Endothelial cell of umbilical vein (primary cell): ENCODE data around the gene SMCO4. TPM values are rescaled to one million over a fixed set of nuclear protein-coding genes. Genes with fewer than 3 reads are reported as not detected.

Experiments
- BruUV-seq: library from RNA; stranded (reverse); fragments of 400-500 nt; replicated peaks from 2 replicates; lab custom pipeline; 2021; lab: Mats Ljungman, UMichigan
- CTCF ChIA-PET: fragments of 300-600, 350-600 bp; sonication (Branson Sonifier 250); formaldehyde crosslinking; loops from one replicate; lab custom pipeline; 2021; ENCODE audit warnings: antibody characterized with exemption, inconsistent platforms; lab: Charles Lee
- POLR2A ChIA-PET: fragments of 300-600, 350-600 bp; sonication (Branson Sonifier 250); formaldehyde crosslinking; loops from one replicate; lab custom pipeline; 2021; ENCODE audit warnings: antibody characterized with exemption, inconsistent platforms; lab: Charles Lee
- DNase-seq: peaks from one replicate; pipeline ENCODE4 v3.0.0-alpha.2; 2011; ENCODE audit warnings: low read depth, low spot score
- FAIRE-seq: peaks from 2 replicates; lab custom pipeline; 2011; peaks lifted over from hg19 to GRCh38; lab: Jason Lieb, UNC
- H2AFZ ChIP-seq: 2 replicates; pipeline ENCODE4 v1.6.0; 2012; ENCODE audit warnings: low read depth, low read length, control low read depth, inconsistent platforms
- H3K27ac ChIP-seq: 2 replicates; pipeline ENCODE4 v1.5.1; 2011; ENCODE audit warnings: low read depth, mild to moderate bottlenecking, control low read depth, low read length, moderate library complexity; ENCODE audit not compliant: insufficient read depth
- H3K27me3 ChIP-seq, 2 experiments: 2 replicates each; pipeline versions ENCODE4 v1.6.0 to v1.6.1; 2011; ENCODE audit warnings: low read length in 2 of 2, mixed read lengths in 1 of 2; ENCODE audit not compliant: control insufficient read depth in 2 of 2, insufficient read depth in 2 of 2
- H3K36me3 ChIP-seq, 2 experiments: 2 replicates in 1 of 2; 3 replicates in 1 of 2; pipeline ENCODE4 v1.5.1; 2011; ENCODE audit warnings: low read length in 2 of 2, mild to moderate bottlenecking in 1 of 2, moderate library complexity in 1 of 2; ENCODE audit not compliant: control insufficient read depth in 2 of 2, insufficient read depth in 2 of 2; ENCODE audit errors: extremely low read depth in 1 of 2
- H3K4me1 ChIP-seq: 3 replicates; pipeline ENCODE4 v1.5.1; 2011; ENCODE audit warnings: mild to moderate bottlenecking, low read length; ENCODE audit not compliant: control insufficient read depth, insufficient read depth; ENCODE audit errors: extremely low read depth
- H3K4me2 ChIP-seq: 2 replicates; pipeline ENCODE4 v1.6.1; 2011; ENCODE audit warnings: low read length, control low read depth, mixed read lengths; ENCODE audit not compliant: insufficient read depth
- H3K4me3 ChIP-seq, 3 experiments: fragments of 200-600 bp in 1 of 3; sonication (generic), shearing (Covaris generic) in 1 of 3; replicated peaks in 1 of 3; 2 replicates each; pipeline ENCODE4 v1.5.1; 2011 to 2016; ENCODE audit warnings: control low read depth in 3 of 3, low read length in 3 of 3, mild to moderate bottlenecking in 2 of 3, inconsistent platforms in 1 of 3, low read depth in 1 of 3, moderate library complexity in 1 of 3; ENCODE audit not compliant: insufficient read depth in 1 of 3
- H3K79me2 ChIP-seq: 2 replicates; pipeline ENCODE4 v1.6.0; 2012; ENCODE audit warnings: low read length, inconsistent platforms; ENCODE audit not compliant: control insufficient read depth, insufficient read depth
- H3K9ac ChIP-seq: replicated peaks from 2 replicates; pipeline ENCODE3; 2011; ENCODE audit warnings: low read length, control low read depth; ENCODE audit not compliant: insufficient read depth; ENCODE audit errors: extremely low read depth
- H3K9me1 ChIP-seq: replicated peaks from 3 replicates; pipeline ENCODE4 v1.6.0; 2011; ENCODE audit warnings: mild to moderate bottlenecking, low read length; ENCODE audit not compliant: control insufficient read depth, insufficient read depth; ENCODE audit errors: extremely low read depth
- H3K9me3 ChIP-seq: replicated peaks from 2 replicates; pipeline ENCODE4 v1.5.1; 2012; ENCODE audit warnings: low read length, inconsistent platforms; ENCODE audit not compliant: control insufficient read depth, insufficient read depth
- H4K20me1 ChIP-seq: replicated peaks from 2 replicates; pipeline ENCODE3; 2011; ENCODE audit warnings: mild to moderate bottlenecking, low read length; ENCODE audit not compliant: control insufficient read depth, insufficient read depth; ENCODE audit errors: extremely low read depth
- CTCF ChIP-seq, 2 donors: IDR thresholded peaks; 1 replicate in 1 of 2; 2 replicates in 1 of 2; pipeline ENCODE4 v1.5.1; 2011; ENCODE audit warnings: low read length in 2 of 2, mild to moderate bottlenecking in 2 of 2, moderate library complexity in 2 of 2, control low read depth in 1 of 2, inconsistent platforms in 1 of 2, low read depth in 1 of 2; ENCODE audit not compliant: insufficient read depth in 1 of 2; ENCODE audit errors: extremely low read depth in 1 of 2
- EZH2 ChIP-seq: IDR thresholded peaks from 2 replicates; pipeline ENCODE4 v1.6.1; 2012; ENCODE audit warnings: borderline replicate concordance, low read depth, mild to moderate bottlenecking, moderate library complexity, low read length, inconsistent platforms; ENCODE audit not compliant: severe bottlenecking
- FOS ChIP-seq: IDR thresholded peaks from 2 replicates; pipeline ENCODE4 v1.6.1; 2011; ENCODE audit warnings: mild to moderate bottlenecking, low read length, moderate library complexity, borderline replicate concordance; ENCODE audit not compliant: insufficient read depth
- GATA2 ChIP-seq: IDR thresholded peaks from 2 replicates; pipeline ENCODE4 v1.7.0; 2011; ENCODE audit warnings: low read depth, mild to moderate bottlenecking, moderate library complexity, mixed read lengths, low read length; ENCODE audit not compliant: insufficient read length, insufficient read depth
- JUN ChIP-seq: IDR thresholded peaks from 2 replicates; pipeline ENCODE4 v1.6.1; 2011; ENCODE audit warnings: borderline replicate concordance, low read depth; ENCODE audit not compliant: insufficient read length, insufficient read depth
- MAX ChIP-seq: IDR thresholded peaks from 2 replicates; pipeline ENCODE4 v1.6.1; 2011; ENCODE audit not compliant: insufficient read depth, insufficient read length
- MYC ChIP-seq: IDR thresholded peaks from one replicate; pipeline ENCODE4 v1.6.1; 2011; ENCODE audit warnings: mild to moderate bottlenecking, low read depth, low read length
- POLR2A ChIP-seq: IDR thresholded peaks from 2 replicates; pipeline ENCODE4 v1.6.1; 2012; ENCODE audit warnings: low read depth, mild to moderate bottlenecking, control low read depth, low read length
- POLR2AphosphoS5 ChIP-seq: IDR thresholded peaks from 2 replicates; pipeline ENCODE4 v1.6.1; 2012; ENCODE audit warnings: low read depth, mild to moderate bottlenecking, control low read depth, low read length, moderate library complexity; ENCODE audit not compliant: insufficient read depth
- dilution Hi-C: fragments of 300-500 bp; cut with MboI; formaldehyde crosslinking; loops from one replicate; pipeline ENCODE4 v1.15.0; 2019; ENCODE audit warnings: low sequenced_read_pairs; ENCODE audit not compliant: extremely low pct_ligation_motif_present
- intact Hi-C: fragments of 100-400 bp; cut with micrococcal nuclease; formaldehyde crosslinking; loops from one replicate; pipeline ENCODE4 v1.10.0; 2022
- polyA plus RNA-seq, 4 experiments: library from polyadenylated mRNA; depleted of rRNA in 3 of 4; stranded (reverse) in 3 of 4; unstranded in 1 of 4; fragments of >200 nt; gene quantifications; 2 replicates each; pipeline versions ENCODE4 v1.2.1 to v1.2.3, GENCODE V29; 2011 to 2012; ENCODE audit warnings: missing spikeins in 1 of 4
- total RNA-seq: library from RNA; stranded (reverse); gene quantifications from 2 replicates; pipeline ENCODE4 v1.2.3, GENCODE V29; 2021

The SMCO4 gene
- total and polyA plus RNA-seq, 2 donors (not counting 3 experiments of a cell fraction or from before 2014, with no cell fraction given): 14.0 to 21.3 TPM

GRCh38 chr11:93478841-93479240 is 64.3 kb downstream of the SMCO4 start:
- FAIRE-seq (no peak), DNase-seq (no peak)
- Histone ChIP-seq H3K4me3 (no peak overlapping the region), H3K27me3 (no peaks in the 10 kb centered on the region), H3K27ac (no peak overlapping the region), H3K9ac (no peak overlapping the region), H3K36me3 (no peaks in the 10 kb centered on the region), H3K9me1 (no peaks in the 10 kb centered on the region), H4K20me1 (no peaks in the 10 kb centered on the region), H3K79me2 (no peaks in the 10 kb centered on the region), H2AFZ (no peak overlapping the region), H3K9me3 (no peaks in the 10 kb centered on the region), H3K4me2 (no peak overlapping the region), H3K4me1 (no peaks in the 10 kb centered on the region)
- dilution Hi-C loops: no loop called here
- no peak for TF ChIP-seq MAX
- TF ChIP-seq JUN: no peak
- TF ChIP-seq MYC: no peak
- TF ChIP-seq GATA2: no peak
- no peak for TF ChIP-seq POLR2A
- TF ChIP-seq EZH2: no peak
- no peak for TF ChIP-seq FOS
- no peak for TF ChIP-seq POLR2AphosphoS5
- no peak for TF ChIP-seq CTCF (IDR thresholded peaks at IDR 0.05; ENCODE audit: extremely low read depth in 1 of 2, insufficient read depth in 1 of 2, low read depth in 1 of 2, low read length in 2 of 2)
- no TSS peak for BruUV-seq
- CTCF ChIA-PET: interaction anchor here (0.9 kb wide), 1 partner anchor 11 kb away, joined by 3 read pairs; no protein-coding TSS in a partner anchor
- POLR2A ChIA-PET: no interaction called here
- intact Hi-C loops: no loop called here
